ENCODE data around the gene ANTXR1.
A peak's percentile ranks its signal among the peaks of the same experiment; 100 is the strongest.

Gene ANTXR1

GRCh38 chr2:69175790-69176715, 163.1 kb downstream of the ANTXR1 start:
- Mint-ChIP-seq H3K27ac (peak overlapping the region; percentile 30 to 85 (median 65)), H3K9me3 (no peaks in the 10 kb centered on the region), H3K27me3 (ENCODE audit: low read depth) (no peaks in the 10 kb centered on the region), H3K4me3 (no peak overlapping the region), H3K4me1 (peaks cover 65% of the 10 kb centered on the region), H3K36me3 (ENCODE audit: low read depth) (peaks cover 18% of the 10 kb centered on the region)
- TF ChIP-seq CTCF (IDR thresholded peaks at IDR 0.05; ENCODE audit: unreplicated experiment in 3 of 3): no peak

- TF ChIP-seq CTCF (IDR thresholded peaks at IDR 0.05; ENCODE audit: unreplicated experiment in 3 of 3): no peak
- peaks cover 28% of the 10 kb centered on the region for H3K36me3 Mint-ChIP-seq (ENCODE audit: low read depth)
- H3K9me3 Mint-ChIP-seq: no peaks in the 10 kb centered on the region
- H3K4me3 Mint-ChIP-seq: peak overlapping the region in 2 of 3 experiments; percentile 22 to 24
- H3K27me3 Mint-ChIP-seq (ENCODE audit: low read depth): no peaks in the 10 kb centered on the region
- H3K4me1 Mint-ChIP-seq: peaks cover 54% of the 10 kb centered on the region
- H3K27ac Mint-ChIP-seq: peak overlapping the region; percentile 80 to 85 (median 80)
Observed at GRCh38 chr2:69177063-69177771, 164.2 kb downstream of the ANTXR1 start.

- H3K9me3 Mint-ChIP-seq: no peaks in the 10 kb centered on the region
- TF ChIP-seq CTCF (IDR thresholded peaks at IDR 0.05; ENCODE audit: unreplicated experiment in 3 of 3): no peak
- peak overlapping the region in 2 of 3 experiments; percentile 22 to 37 for H3K4me3 Mint-ChIP-seq
- H3K4me1 Mint-ChIP-seq: peaks cover 47% of the 10 kb centered on the region
- no peaks in the 10 kb centered on the region for H3K27me3 Mint-ChIP-seq (ENCODE audit: low read depth)
- H3K36me3 Mint-ChIP-seq (ENCODE audit: low read depth): peaks cover 35% of the 10 kb centered on the region
- peak overlapping the region; percentile 80 to 85 (median 80) for H3K27ac Mint-ChIP-seq
Observed at GRCh38 chr2:69177785-69178636, 165.0 kb downstream of the ANTXR1 start.

- no peak overlapping the region for H3K4me3 Mint-ChIP-seq
- peak overlapping the region in 2 of 3 experiments; percentile 80 to 85 for H3K27ac Mint-ChIP-seq
- peaks cover 46% of the 10 kb centered on the region for H3K4me1 Mint-ChIP-seq
- no peak for TF ChIP-seq CTCF (IDR thresholded peaks at IDR 0.05; ENCODE audit: unreplicated experiment in 3 of 3)
- no peaks in the 10 kb centered on the region for H3K9me3 Mint-ChIP-seq
- H3K36me3 Mint-ChIP-seq (ENCODE audit: low read depth): peaks cover 39% of the 10 kb centered on the region
- H3K27me3 Mint-ChIP-seq (ENCODE audit: low read depth): no peaks in the 10 kb centered on the region
Observed at GRCh38 chr2:69178756-69179155, 165.8 kb downstream of the ANTXR1 start.

GRCh38 chr2:69180227-69180626, 167.2 kb downstream of the ANTXR1 start:
- Mint-ChIP-seq H3K4me1 (peaks cover 53% of the 10 kb centered on the region), H3K27ac (peak overlapping the region in 2 of 3 experiments; percentile 3 to 15), H3K27me3 (ENCODE audit: low read depth) (no peaks in the 10 kb centered on the region), H3K9me3 (no peaks in the 10 kb centered on the region), H3K36me3 (ENCODE audit: low read depth) (peaks cover 52% of the 10 kb centered on the region), H3K4me3 (no peak overlapping the region)
- no peak for TF ChIP-seq CTCF (IDR thresholded peaks at IDR 0.05; ENCODE audit: unreplicated experiment in 3 of 3)
